GM23338 (cell line): ENCODE measurements around the gene EVC. TPM values are rescaled to one million over a fixed set of nuclear protein-coding genes. Genes with fewer than 3 reads are reported as not detected.

Experiments
- ATAC-seq: fragments of 200-7000 bp; cut with Tn5 transposase; 3 replicates; pipeline ENCODE4 v1.9.1; 2020
- DNase-seq: peaks from one replicate; pipeline ENCODE4 v3.0.0-alpha.2; 2015; ENCODE audit warnings: low spot score
- H2AFZ ChIP-seq: fragments of 200-600 bp; sonication (generic); 2 replicates; pipeline ENCODE4 v1.8.0; 2016; ENCODE audit warnings: antibody characterized with exemption, mild to moderate bottlenecking, moderate library complexity
- H3F3A ChIP-seq: fragments of 200-600 bp; sonication (generic); replicated peaks from 2 replicates; pipeline ENCODE4 v1.8.0; 2017; ENCODE audit warnings: antibody characterized with exemption, mixed run types, low read depth
- H3K27ac ChIP-seq: fragments of 200-600 bp; sonication (generic); 2 replicates; pipeline ENCODE4 v1.6.1; 2016; ENCODE audit warnings: low read depth
- H3K27me3 ChIP-seq: fragments of 200-600 bp; sonication (generic); 2 replicates; pipeline ENCODE4 v1.8.0; 2016; ENCODE audit warnings: mild to moderate bottlenecking, mixed run types, moderate library complexity; ENCODE audit not compliant: insufficient read depth
- H3K36me3 ChIP-seq: fragments of 200-600 bp; sonication (generic); 2 replicates; pipeline ENCODE4 v1.8.0; 2016; ENCODE audit warnings: mild to moderate bottlenecking; ENCODE audit not compliant: insufficient read depth
- H3K4me1 ChIP-seq: fragments of 200-600 bp; sonication (generic); 2 replicates; pipeline ENCODE4 v1.8.0; 2016; ENCODE audit warnings: mild to moderate bottlenecking, moderate library complexity; ENCODE audit not compliant: insufficient read depth
- H3K4me2 ChIP-seq: fragments of 200-600 bp; sonication (generic); 2 replicates; pipeline ENCODE4 v1.7.1; 2017; ENCODE audit warnings: mixed run types
- H3K4me3 ChIP-seq: fragments of 200-600 bp; sonication (generic); 2 replicates; pipeline ENCODE4 v1.6.1; 2016; ENCODE audit warnings: mixed run types
- H3K79me2 ChIP-seq: fragments of 200-600 bp; sonication (generic); replicated peaks from 2 replicates; pipeline ENCODE4 v1.8.0; 2017; ENCODE audit warnings: mild to moderate bottlenecking; ENCODE audit not compliant: insufficient read depth
- H3K9me2 ChIP-seq: fragments of 200-600 bp; sonication (generic); 2 replicates; pipeline ENCODE4 v1.8.0; 2017; ENCODE audit not compliant: insufficient read depth
- H4K20me1 ChIP-seq: fragments of 200-600 bp; sonication (generic); replicated peaks from 2 replicates; pipeline ENCODE4 v1.8.0; 2017; ENCODE audit warnings: mild to moderate bottlenecking; ENCODE audit not compliant: insufficient read depth
- H3K27ac Mint-ChIP-seq: 2 replicates; pipeline ENCODE4 v1.8.0; 2020; ENCODE audit warnings: inconsistent platforms, mild to moderate bottlenecking, moderate library complexity, mixed read lengths
- H3K27me3 Mint-ChIP-seq: 3 replicates; pipeline ENCODE4 v1.8.0; 2022; ENCODE audit warnings: low read depth, mild to moderate bottlenecking, moderate library complexity, mixed read lengths, inconsistent platforms; ENCODE audit not compliant: insufficient read depth, poor library complexity
- H3K36me3 Mint-ChIP-seq: 3 replicates; pipeline ENCODE4 v1.8.0; 2021; ENCODE audit warnings: low read depth, mild to moderate bottlenecking, inconsistent platforms, moderate library complexity, mixed read lengths
- H3K4me1 Mint-ChIP-seq: 3 replicates; pipeline ENCODE4 v1.8.0; 2020; ENCODE audit warnings: mild to moderate bottlenecking, inconsistent platforms, mixed read lengths
- H3K4me3 Mint-ChIP-seq: 3 replicates; pipeline ENCODE4 v1.8.0; 2021; ENCODE audit warnings: moderate library complexity, mild to moderate bottlenecking, inconsistent platforms, mixed read lengths
- H3K9me3 Mint-ChIP-seq: 3 replicates; pipeline ENCODE4 v1.8.0; 2020; ENCODE audit warnings: moderate library complexity, mild to moderate bottlenecking, inconsistent platforms, mixed read lengths
- EZH2phosphoT487 ChIP-seq: fragments of 200-600 bp; sonication (generic); IDR thresholded peaks from one replicate; pipeline ENCODE4 v1.8.1; 2018; ENCODE audit warnings: antibody characterized with exemption; ENCODE audit not compliant: unreplicated experiment
- JUNB ChIP-seq: IDR thresholded peaks from one replicate; pipeline ENCODE4 v1.6.1; 2016; ENCODE audit warnings: antibody characterized with exemption; ENCODE audit not compliant: unreplicated experiment
- NANOG ChIP-seq: IDR thresholded peaks from 2 replicates; pipeline ENCODE4 v1.6.1; 2016; ENCODE audit warnings: antibody characterized with exemption, borderline replicate concordance
- STAT1 ChIP-seq: IDR thresholded peaks from one replicate; pipeline ENCODE4 v1.6.1; 2016; ENCODE audit warnings: antibody characterized with exemption; ENCODE audit not compliant: unreplicated experiment
- ZNF331 ChIP-seq: fragments of 250-450 bp; sonication (Bioruptor Pico); IDR thresholded peaks from 2 replicates; pipeline ENCODE4 v1.5.0; 2020; ENCODE audit warnings: low read depth, mild to moderate bottlenecking, moderate library complexity
- polyA plus RNA-seq: library from polyadenylated mRNA; unstranded; fragments of >200 nt; fragmentation: Nextera tagmentation; extraction: Ambion mirVana; gene quantifications from 2 replicates; pipeline ENCODE4 v1.2.1, GENCODE V29; 2016
- total RNA-seq: library from RNA; depleted of rRNA; stranded (reverse); fragments of >200 nt; shearing (Covaris generic); gene quantifications from 2 replicates; pipeline ENCODE4 v1.2.3, GENCODE V29; 2014
- TF ChIP-seq, protein P1 (sequence below): fragments of 250-450 bp; sonication (Bioruptor Pico); IDR thresholded peaks from 2 replicates; pipeline ENCODE4 v1.5.0; 2020; ENCODE audit warnings: mild to moderate bottlenecking, moderate library complexity
- TF ChIP-seq, protein P2 (sequence below): IDR thresholded peaks from one replicate; pipeline ENCODE4 v1.6.1; 2018; ENCODE audit warnings: antibody characterized with exemption; ENCODE audit not compliant: unreplicated experiment
- TF ChIP-seq, protein P3 (sequence below), 2 experiments: fragments of 200-600 bp in 1 of 2; sonication (generic) in 1 of 2; conservative IDR thresholded peaks; 2 replicates each; pipeline versions ENCODE4 v1.5.1 to v1.6.1; 2016 to 2017; ENCODE audit warnings: antibody characterized with exemption in 2 of 2, low read depth in 2 of 2, mild to moderate bottlenecking in 2 of 2, moderate library complexity in 1 of 2
- TF ChIP-seq, protein P4 (sequence below): IDR thresholded peaks from 2 replicates; pipeline ENCODE4 v1.6.1; 2016; ENCODE audit warnings: antibody characterized with exemption

Gene EVC
- total and polyA plus RNA-seq, 2 experiments from 2014 or later = 1.7 to 12.8 TPM

DNA sequence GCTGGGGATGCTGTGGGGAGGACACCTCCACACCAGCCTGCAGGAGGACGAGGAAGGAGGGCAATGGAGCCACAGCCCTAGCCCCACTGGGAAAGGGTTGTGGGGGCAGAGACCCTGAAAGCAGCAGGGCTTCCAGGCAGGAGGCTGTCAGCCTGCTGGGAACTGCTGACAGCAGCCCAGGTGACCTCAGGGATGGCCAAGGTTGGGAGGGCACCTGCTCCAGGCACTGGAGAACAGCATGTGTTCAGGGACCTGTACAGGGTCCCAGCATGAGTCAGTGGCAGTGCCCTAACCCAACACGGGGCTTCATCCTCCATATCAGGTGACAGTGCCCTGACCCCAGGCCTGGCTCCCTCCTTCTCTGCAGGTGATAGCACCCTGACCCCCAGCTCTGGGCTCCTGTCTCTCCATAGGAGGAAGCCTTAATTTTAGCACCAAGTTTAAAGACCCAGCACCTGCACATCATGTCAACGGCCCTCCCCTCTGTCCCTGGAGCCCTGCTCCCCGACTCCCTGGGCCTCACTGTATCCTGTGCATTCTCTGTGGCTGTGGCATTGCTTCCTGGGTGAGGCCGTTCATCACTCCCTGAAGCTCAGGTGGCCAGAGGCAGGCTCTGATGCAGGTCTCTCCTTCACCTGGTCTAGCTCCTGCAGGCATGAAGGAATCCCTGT, 115.6 kb downstream of the EVC start:
- Histone ChIP-seq H3K27me3 (no peaks in the 10 kb centered on the region), H3K27ac (no peak overlapping the region), H4K20me1 (peaks cover 20% of the 10 kb centered on the region), H3K9me2 (no peaks in the 10 kb centered on the region), H3K4me1 (no peaks in the 10 kb centered on the region), H3K79me2 (no peaks in the 10 kb centered on the region), H3K4me3 (no peak overlapping the region), H3K4me2 (no peak overlapping the region), H3F3A (peaks cover 8% of the 10 kb centered on the region; the same call in 1 of the 2 replicates), H2AFZ (no peak overlapping the region), H3K36me3 (peaks cover 8% of the 10 kb centered on the region)
- peaks cover 10% of the 10 kb centered on the region for H3K27me3 Mint-ChIP-seq
- no peak for DNase-seq
- no peak for ATAC-seq
- no peak for TF ChIP-seq ZNF331 (CRISPR knock-in tag)
- TF ChIP-seq, protein P1, sequence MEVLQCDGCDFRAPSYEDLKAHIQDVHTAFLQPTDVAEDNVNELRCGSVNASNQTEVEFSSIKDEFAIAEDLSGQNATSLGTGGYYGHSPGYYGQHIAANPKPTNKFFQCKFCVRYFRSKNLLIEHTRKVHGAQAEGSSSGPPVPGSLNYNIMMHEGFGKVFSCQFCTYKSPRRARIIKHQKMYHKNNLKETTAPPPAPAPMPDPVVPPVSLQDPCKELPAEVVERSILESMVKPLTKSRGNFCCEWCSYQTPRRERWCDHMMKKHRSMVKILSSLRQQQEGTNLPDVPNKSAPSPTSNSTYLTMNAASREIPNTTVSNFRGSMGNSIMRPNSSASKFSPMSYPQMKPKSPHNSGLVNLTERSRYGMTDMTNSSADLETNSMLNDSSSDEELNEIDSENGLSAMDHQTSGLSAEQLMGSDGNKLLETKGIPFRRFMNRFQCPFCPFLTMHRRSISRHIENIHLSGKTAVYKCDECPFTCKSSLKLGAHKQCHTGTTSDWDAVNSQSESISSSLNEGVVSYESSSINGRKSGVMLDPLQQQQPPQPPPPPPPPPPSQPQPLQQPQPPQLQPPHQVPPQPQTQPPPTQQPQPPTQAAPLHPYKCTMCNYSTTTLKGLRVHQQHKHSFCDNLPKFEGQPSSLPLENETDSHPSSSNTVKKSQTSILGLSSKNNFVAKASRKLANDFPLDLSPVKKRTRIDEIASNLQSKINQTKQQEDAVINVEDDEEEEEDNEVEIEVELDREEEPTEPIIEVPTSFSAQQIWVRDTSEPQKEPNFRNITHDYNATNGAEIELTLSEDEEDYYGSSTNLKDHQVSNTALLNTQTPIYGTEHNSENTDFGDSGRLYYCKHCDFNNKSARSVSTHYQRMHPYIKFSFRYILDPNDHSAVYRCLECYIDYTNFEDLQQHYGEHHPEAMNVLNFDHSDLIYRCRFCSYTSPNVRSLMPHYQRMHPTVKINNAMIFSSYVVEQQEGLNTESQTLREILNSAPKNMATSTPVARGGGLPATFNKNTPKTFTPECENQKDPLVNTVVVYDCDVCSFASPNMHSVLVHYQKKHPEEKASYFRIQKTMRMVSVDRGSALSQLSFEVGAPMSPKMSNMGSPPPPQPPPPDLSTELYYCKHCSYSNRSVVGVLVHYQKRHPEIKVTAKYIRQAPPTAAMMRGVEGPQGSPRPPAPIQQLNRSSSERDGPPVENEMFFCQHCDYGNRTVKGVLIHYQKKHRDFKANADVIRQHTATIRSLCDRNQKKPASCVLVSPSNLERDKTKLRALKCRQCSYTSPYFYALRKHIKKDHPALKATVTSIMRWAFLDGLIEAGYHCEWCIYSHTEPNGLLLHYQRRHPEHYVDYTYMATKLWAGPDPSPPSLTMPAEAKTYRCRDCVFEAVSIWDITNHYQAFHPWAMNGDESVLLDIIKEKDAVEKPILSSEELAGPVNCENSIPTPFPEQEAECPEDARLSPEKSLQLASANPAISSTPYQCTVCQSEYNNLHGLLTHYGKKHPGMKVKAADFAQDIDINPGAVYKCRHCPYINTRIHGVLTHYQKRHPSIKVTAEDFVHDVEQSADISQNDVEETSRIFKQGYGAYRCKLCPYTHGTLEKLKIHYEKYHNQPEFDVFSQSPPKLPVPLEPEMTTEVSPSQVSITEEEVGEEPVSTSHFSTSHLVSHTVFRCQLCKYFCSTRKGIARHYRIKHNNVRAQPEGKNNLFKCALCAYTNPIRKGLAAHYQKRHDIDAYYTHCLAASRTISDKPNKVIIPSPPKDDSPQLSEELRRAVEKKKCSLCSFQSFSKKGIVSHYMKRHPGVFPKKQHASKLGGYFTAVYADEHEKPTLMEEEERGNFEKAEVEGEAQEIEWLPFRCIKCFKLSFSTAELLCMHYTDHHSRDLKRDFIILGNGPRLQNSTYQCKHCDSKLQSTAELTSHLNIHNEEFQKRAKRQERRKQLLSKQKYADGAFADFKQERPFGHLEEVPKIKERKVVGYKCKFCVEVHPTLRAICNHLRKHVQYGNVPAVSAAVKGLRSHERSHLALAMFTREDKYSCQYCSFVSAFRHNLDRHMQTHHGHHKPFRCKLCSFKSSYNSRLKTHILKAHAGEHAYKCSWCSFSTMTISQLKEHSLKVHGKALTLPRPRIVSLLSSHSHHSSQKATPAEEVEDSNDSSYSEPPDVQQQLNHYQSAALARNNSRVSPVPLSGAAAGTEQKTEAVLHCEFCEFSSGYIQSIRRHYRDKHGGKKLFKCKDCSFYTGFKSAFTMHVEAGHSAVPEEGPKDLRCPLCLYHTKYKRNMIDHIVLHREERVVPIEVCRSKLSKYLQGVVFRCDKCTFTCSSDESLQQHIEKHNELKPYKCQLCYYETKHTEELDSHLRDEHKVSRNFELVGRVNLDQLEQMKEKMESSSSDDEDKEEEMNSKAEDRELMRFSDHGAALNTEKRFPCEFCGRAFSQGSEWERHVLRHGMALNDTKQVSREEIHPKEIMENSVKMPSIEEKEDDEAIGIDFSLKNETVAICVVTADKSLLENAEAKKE (CRISPR knock-in tag) = no peak
- TF ChIP-seq, protein P2, sequence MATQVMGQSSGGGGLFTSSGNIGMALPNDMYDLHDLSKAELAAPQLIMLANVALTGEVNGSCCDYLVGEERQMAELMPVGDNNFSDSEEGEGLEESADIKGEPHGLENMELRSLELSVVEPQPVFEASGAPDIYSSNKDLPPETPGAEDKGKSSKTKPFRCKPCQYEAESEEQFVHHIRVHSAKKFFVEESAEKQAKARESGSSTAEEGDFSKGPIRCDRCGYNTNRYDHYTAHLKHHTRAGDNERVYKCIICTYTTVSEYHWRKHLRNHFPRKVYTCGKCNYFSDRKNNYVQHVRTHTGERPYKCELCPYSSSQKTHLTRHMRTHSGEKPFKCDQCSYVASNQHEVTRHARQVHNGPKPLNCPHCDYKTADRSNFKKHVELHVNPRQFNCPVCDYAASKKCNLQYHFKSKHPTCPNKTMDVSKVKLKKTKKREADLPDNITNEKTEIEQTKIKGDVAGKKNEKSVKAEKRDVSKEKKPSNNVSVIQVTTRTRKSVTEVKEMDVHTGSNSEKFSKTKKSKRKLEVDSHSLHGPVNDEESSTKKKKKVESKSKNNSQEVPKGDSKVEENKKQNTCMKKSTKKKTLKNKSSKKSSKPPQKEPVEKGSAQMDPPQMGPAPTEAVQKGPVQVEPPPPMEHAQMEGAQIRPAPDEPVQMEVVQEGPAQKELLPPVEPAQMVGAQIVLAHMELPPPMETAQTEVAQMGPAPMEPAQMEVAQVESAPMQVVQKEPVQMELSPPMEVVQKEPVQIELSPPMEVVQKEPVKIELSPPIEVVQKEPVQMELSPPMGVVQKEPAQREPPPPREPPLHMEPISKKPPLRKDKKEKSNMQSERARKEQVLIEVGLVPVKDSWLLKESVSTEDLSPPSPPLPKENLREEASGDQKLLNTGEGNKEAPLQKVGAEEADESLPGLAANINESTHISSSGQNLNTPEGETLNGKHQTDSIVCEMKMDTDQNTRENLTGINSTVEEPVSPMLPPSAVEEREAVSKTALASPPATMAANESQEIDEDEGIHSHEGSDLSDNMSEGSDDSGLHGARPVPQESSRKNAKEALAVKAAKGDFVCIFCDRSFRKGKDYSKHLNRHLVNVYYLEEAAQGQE = no peak
- TF ChIP-seq EZH2phosphoT487 = no peak
- TF ChIP-seq, protein P3, sequence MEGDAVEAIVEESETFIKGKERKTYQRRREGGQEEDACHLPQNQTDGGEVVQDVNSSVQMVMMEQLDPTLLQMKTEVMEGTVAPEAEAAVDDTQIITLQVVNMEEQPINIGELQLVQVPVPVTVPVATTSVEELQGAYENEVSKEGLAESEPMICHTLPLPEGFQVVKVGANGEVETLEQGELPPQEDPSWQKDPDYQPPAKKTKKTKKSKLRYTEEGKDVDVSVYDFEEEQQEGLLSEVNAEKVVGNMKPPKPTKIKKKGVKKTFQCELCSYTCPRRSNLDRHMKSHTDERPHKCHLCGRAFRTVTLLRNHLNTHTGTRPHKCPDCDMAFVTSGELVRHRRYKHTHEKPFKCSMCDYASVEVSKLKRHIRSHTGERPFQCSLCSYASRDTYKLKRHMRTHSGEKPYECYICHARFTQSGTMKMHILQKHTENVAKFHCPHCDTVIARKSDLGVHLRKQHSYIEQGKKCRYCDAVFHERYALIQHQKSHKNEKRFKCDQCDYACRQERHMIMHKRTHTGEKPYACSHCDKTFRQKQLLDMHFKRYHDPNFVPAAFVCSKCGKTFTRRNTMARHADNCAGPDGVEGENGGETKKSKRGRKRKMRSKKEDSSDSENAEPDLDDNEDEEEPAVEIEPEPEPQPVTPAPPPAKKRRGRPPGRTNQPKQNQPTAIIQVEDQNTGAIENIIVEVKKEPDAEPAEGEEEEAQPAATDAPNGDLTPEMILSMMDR (conservative IDR thresholded peaks at IDR 0.05; ENCODE audit: low read depth in 2 of 2) = no peak
- TF ChIP-seq, protein P4, sequence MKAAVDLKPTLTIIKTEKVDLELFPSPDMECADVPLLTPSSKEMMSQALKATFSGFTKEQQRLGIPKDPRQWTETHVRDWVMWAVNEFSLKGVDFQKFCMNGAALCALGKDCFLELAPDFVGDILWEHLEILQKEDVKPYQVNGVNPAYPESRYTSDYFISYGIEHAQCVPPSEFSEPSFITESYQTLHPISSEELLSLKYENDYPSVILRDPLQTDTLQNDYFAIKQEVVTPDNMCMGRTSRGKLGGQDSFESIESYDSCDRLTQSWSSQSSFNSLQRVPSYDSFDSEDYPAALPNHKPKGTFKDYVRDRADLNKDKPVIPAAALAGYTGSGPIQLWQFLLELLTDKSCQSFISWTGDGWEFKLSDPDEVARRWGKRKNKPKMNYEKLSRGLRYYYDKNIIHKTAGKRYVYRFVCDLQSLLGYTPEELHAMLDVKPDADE = no peak
- no peak for TF ChIP-seq JUNB
- no peak for TF ChIP-seq NANOG
- no peak for TF ChIP-seq STAT1
- no peaks in the 10 kb centered on the region for H3K9me3 Mint-ChIP-seq
- peaks cover 68% of the 10 kb centered on the region for H3K36me3 Mint-ChIP-seq
- peaks cover 6% of the 10 kb centered on the region; the same call in 1 of the 3 replicates for H3K4me1 Mint-ChIP-seq
- H3K4me3 Mint-ChIP-seq = no peak overlapping the region
- no peak overlapping the region for H3K27ac Mint-ChIP-seq
